ENCODE measurements around the gene KSR1. TPM values are rescaled to one million over a fixed set of nuclear protein-coding genes. Genes with fewer than 3 reads are reported as not detected.

The KSR1 gene
- total and polyA plus RNA-seq, 9 of the 15 experiments (the other 6 are each of a cell fraction or from before 2014, with no cell fraction given): 1.4 to 51.7 (median 18.4) TPM

GRCh38 chr17:27569257-27569722, 113.0 kb downstream of the KSR1 start (continued):
- TF ChIP-seq REST (IDR thresholded peaks at IDR 0.05; ENCODE audit: borderline replicate concordance) (peak; percentile 70; the same call in 1 of the 2 replicates), REST (CRISPR knock-in tag; IDR thresholded peaks at IDR 0.05; ENCODE audit: low read depth) (no peak), ETS1 (conservative IDR thresholded peaks at IDR 0.05; ENCODE audit: control insufficient read depth, low read depth, low read length) (no peak), ZNF239 (CRISPR knock-in tag; IDR thresholded peaks at IDR 0.05) (no peak), ATF2 (CRISPR knock-in tag; IDR thresholded peaks at IDR 0.05) (no peak), NCOA1 (IDR thresholded peaks at IDR 0.05; ENCODE audit: low read depth) (peak; percentile 24), MAFF (IDR thresholded peaks at IDR 0.05; ENCODE audit: low read length) (no peak), ZNF561 (CRISPR knock-in tag; conservative IDR thresholded peaks at IDR 0.05) (no peak), RAD51 (IDR thresholded peaks at IDR 0.05; ENCODE audit: borderline replicate concordance, low read depth) (no peak), FOXA3 (CRISPR knock-in tag; conservative IDR thresholded peaks at IDR 0.05 in 1 of 2, IDR thresholded peaks at IDR 0.05 in 1 of 2) (no peak), ZBTB43 (CRISPR knock-in tag; IDR thresholded peaks at IDR 0.05) (no peak), POLR2AphosphoS5 (IDR thresholded peaks at IDR 0.05; ENCODE audit: control insufficient read depth, insufficient read depth, low read depth, low read length) (no peak), TRIM25 (IDR thresholded peaks at IDR 0.05; ENCODE audit: borderline replicate concordance) (no peak)
